Measurements from ENCODE around the gene EVI5L. TPM values are rescaled to one million over a fixed set of nuclear protein-coding genes. Genes with fewer than 3 reads are reported as not detected.

EVI5L gene
- total RNA-seq, 4 donors from 2014 or later, result 17.5 to 24.6 (median 20.4) TPM

Other genes starting within 250 kb of the EVI5L start
- gene CAMSAP3, start 234.4 kb upstream of the EVI5L start, total RNA-seq, result under 1 TPM in 2 of 4 donors, not detected in 2; 0.15 to 0.16 TPM
- 10 to 100 TPM; 29.6 to 51.2 (median 31.1) TPM for gene XAB2, start 200.7 kb upstream of the EVI5L start, total RNA-seq
- gene PET100, start 200.4 kb upstream of the EVI5L start, total RNA-seq, result 10 to 100 TPM in 3 of 4 donors, 1 to 10 TPM in 1; 9.5 to 15.1 (median 12.9) TPM
- not detected for gene PCP2, start 196.5 kb upstream of the EVI5L start, total RNA-seq
- gene STXBP2, start 193.1 kb upstream of the EVI5L start, total RNA-seq, result 1 to 10 TPM in 3 of 4 donors, under 1 TPM in 1; 0.87 to 3.7 (median 2.8) TPM
- gene RETN, start 161.2 kb upstream of the EVI5L start, total RNA-seq, result 1 to 10 TPM in 1 of 4 donors, not detected in 3; 1.2 TPM
- 1 to 10 TPM in 1 of 4 donors, under 1 TPM in 1, not detected in 2; 0.16 to 1.2 TPM for gene MCEMP1, start 153.1 kb upstream of the EVI5L start, total RNA-seq
- 100 to 1,000 TPM; 109 to 146 (median 126) TPM for gene TRAPPC5, start 149.4 kb upstream of the EVI5L start, total RNA-seq
- not detected for gene FCER2, start 128.1 kb upstream of the EVI5L start, total RNA-seq
- gene CLEC4G, start 98.1 kb upstream of the EVI5L start, total RNA-seq, result under 1 TPM in 1 of 4 donors, not detected in 3; 0.86 TPM
- 1 to 10 TPM in 3 of 4 donors, under 1 TPM in 1; 0.56 to 1.3 (median 1.0) TPM for gene CD209, start 82.7 kb upstream of the EVI5L start, total RNA-seq
- not detected for gene CLEC4M, start 67.0 kb upstream of the EVI5L start, total RNA-seq
- gene PRR36, start 44.2 kb downstream of the EVI5L start, total RNA-seq, result not detected
- gene LRRC8E, start 58.3 kb downstream of the EVI5L start, total RNA-seq, result 1 to 10 TPM in 1 of 4 donors, not detected in 3; 2.1 TPM
- gene MAP2K7, start 73.7 kb downstream of the EVI5L start, total RNA-seq, result 10 to 100 TPM; 17.7 to 41.7 (median 32.9) TPM
- 1 to 10 TPM in 2 of 4 donors, under 1 TPM in 1, not detected in 1; 0.62 to 2.6 (median 1.5) TPM for gene TGFBR3L, start 84.6 kb downstream of the EVI5L start, total RNA-seq
- 10 to 100 TPM in 1 of 4 donors, 1 to 10 TPM in 3; 4.6 to 10.9 (median 7.1) TPM for gene SNAPC2, start 90.1 kb downstream of the EVI5L start, total RNA-seq
- gene CTXN1, start 95.9 kb downstream of the EVI5L start, total RNA-seq, result not detected
- 100 to 1,000 TPM in 1 of 4 donors, 10 to 100 TPM in 3; 53.9 to 168 (median 94.1) TPM for gene TIMM44, start 113.4 kb downstream of the EVI5L start, total RNA-seq
- 10 to 100 TPM; 18.2 to 40.5 (median 28.9) TPM for gene ELAVL1, start 175.4 kb downstream of the EVI5L start, total RNA-seq
- not detected for gene CCL25, start 222.5 kb downstream of the EVI5L start, total RNA-seq